Colonic mucosa (tissue), 4 donors: ENCODE results near the gene BLOC1S2. TPM values are rescaled to one million over a fixed set of nuclear protein-coding genes. Genes with fewer than 3 reads are reported as not detected.

Experiments
- DNase-seq: peaks from one replicate; pipeline ENCODE4 v3.0.0-alpha.2; 2020
- H3K27ac ChIP-seq: fragments of 200-600 bp; one replicate; pipeline ENCODE4 v1.8.0; 2021
- H3K27me3 ChIP-seq: fragments of 200-600 bp; one replicate; pipeline ENCODE4 v1.8.0; 2021
- H3K36me3 ChIP-seq: fragments of 200-600 bp; one replicate; pipeline ENCODE4 v1.8.0; 2021
- H3K4me1 ChIP-seq: fragments of 200-600 bp; one replicate; pipeline ENCODE4 v1.8.0; 2021; ENCODE audit warnings: mild to moderate bottlenecking
- H3K4me3 ChIP-seq: fragments of 200-600 bp; one replicate; pipeline ENCODE4 v1.8.0; 2021
- H3K9ac ChIP-seq, 2 donors: one replicate each; pipeline ENCODE4 v1.7.0; 2013; ENCODE audit warnings: control low read depth in 2 of 2, low read depth in 2 of 2, low read length in 2 of 2
- H3K9me3 ChIP-seq: fragments of 200-600 bp; one replicate; pipeline ENCODE4 v1.8.0; 2021
- intact Hi-C: fragments of 100-400 bp; cut with DNase I; formaldehyde crosslinking; loops from one replicate; pipeline ENCODE4 v1.14.1; 2022
- total RNA-seq, 2 donors: library from RNA; stranded (reverse); fragmentation: NEBNext Ultra II Directional in 1 of 2; extraction: Animal tissue kit (Norgen Biotek cat#: 25700) in 1 of 2; gene quantifications; one replicate each; pipeline ENCODE4 v1.2.1, GENCODE V29; 2021
- TF ChIP-seq, protein P1 (sequence below): fragments of 200-600 bp; IDR thresholded peaks from one replicate; pipeline ENCODE4 v1.8.0; 2022; ENCODE audit warnings: antibody characterized with exemption, mild to moderate bottlenecking
- donor health status: healthy.
- donor health status: DM: no; HTN: no; CAD: no.
- donor health status: DM: no; HTN: no; CAD: no.

Gene BLOC1S2
- total RNA-seq, 2 donors from 2014 or later: 20.6 to 21.5 TPM

DNA sequence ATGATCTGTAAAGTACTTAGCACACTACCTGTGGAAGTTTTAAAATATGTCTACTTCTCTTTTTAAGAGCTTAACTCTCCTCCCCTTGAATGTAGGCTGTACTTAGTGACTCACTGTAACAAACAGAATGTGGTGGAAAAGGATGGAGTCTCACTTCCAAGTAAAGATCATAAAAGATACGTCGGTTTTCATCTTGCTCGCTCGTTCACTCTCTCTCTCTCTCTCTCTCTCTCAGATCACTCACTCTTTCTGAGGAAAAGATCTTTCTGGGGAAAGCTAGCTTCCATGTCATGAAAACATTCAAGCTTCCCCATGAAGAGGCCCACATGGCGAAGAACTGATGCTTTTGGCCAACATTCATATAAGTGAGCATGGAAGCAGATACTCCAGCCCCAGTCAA, 62.6 kb downstream of the BLOC1S2 start:
- no peak for DNase-seq
- TF ChIP-seq, protein P1, sequence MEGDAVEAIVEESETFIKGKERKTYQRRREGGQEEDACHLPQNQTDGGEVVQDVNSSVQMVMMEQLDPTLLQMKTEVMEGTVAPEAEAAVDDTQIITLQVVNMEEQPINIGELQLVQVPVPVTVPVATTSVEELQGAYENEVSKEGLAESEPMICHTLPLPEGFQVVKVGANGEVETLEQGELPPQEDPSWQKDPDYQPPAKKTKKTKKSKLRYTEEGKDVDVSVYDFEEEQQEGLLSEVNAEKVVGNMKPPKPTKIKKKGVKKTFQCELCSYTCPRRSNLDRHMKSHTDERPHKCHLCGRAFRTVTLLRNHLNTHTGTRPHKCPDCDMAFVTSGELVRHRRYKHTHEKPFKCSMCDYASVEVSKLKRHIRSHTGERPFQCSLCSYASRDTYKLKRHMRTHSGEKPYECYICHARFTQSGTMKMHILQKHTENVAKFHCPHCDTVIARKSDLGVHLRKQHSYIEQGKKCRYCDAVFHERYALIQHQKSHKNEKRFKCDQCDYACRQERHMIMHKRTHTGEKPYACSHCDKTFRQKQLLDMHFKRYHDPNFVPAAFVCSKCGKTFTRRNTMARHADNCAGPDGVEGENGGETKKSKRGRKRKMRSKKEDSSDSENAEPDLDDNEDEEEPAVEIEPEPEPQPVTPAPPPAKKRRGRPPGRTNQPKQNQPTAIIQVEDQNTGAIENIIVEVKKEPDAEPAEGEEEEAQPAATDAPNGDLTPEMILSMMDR: no peak
- Histone ChIP-seq H3K27ac (no peak overlapping the region), H3K36me3 (no peaks in the 10 kb centered on the region), H3K27me3 (no peaks in the 10 kb centered on the region), H3K4me3 (no peak overlapping the region), H3K4me1 (peaks cover 4% of the 10 kb centered on the region), H3K9ac (no peak overlapping the region), H3K9me3 (no peaks in the 10 kb centered on the region)
- intact Hi-C loops: no loop called here

Other genes with a start within 250 kb of the BLOC1S2 start
- gene CPN1, start 204.8 kb downstream of the BLOC1S2 start, total RNA-seq: not detected
- 10 to 100 TPM; 50.0 to 58.4 TPM for gene ERLIN1, start 100.7 kb downstream of the BLOC1S2 start, total RNA-seq
- 10 to 100 TPM; 21.1 to 23.0 TPM for gene CHUK, start 57.1 kb downstream of the BLOC1S2 start, total RNA-seq
- gene CWF19L1, start 19.0 kb downstream of the BLOC1S2 start, total RNA-seq: 10 to 100 TPM; 15.3 to 21.4 TPM
- under 1 TPM; 0.50 to 0.52 TPM for gene PKD2L1, start 43.5 kb upstream of the BLOC1S2 start, total RNA-seq
- gene SCD, start 60.6 kb upstream of the BLOC1S2 start, total RNA-seq: 100 to 1,000 TPM; 159 to 513 TPM
- not detected for gene WNT8B, start 176.3 kb upstream of the BLOC1S2 start, total RNA-seq
- gene SEC31B, start 233.2 kb upstream of the BLOC1S2 start, total RNA-seq: 10 to 100 TPM in 1 of 2 donors, 1 to 10 TPM in 1; 6.3 to 13.2 TPM
- 100 to 1,000 TPM; 189 to 243 TPM for gene NDUFB8, start 243.2 kb upstream of the BLOC1S2 start, total RNA-seq
- 10 to 100 TPM; 28.9 to 42.4 TPM for gene HIF1AN, start 249.3 kb upstream of the BLOC1S2 start, total RNA-seq